HUDEP-2 (cell line): ENCODE measurements around the gene ERBB4.

Experiments used
- DNase-seq, 76 experiments: peaks; one replicate each; lab custom pipeline; 2025; ENCODE audit not compliant: unreplicated experiment in 76 of 76; lab: John Stamatoyannopoulos, UW

ERBB4 gene

GRCh38 chr2:211513446-211513845 lies 1025.2 kb downstream of the ERBB4 start:
- no peak for DNase-seq

- DNase-seq = no peak
Measured at GRCh38 chr2:211512806-211513205, 1025.8 kb downstream of the ERBB4 start.

- peak in 2 of 76 experiments; percentile 1 for DNase-seq
Measured at GRCh38 chr2:211503856-211504255, 1034.7 kb downstream of the ERBB4 start.

- DNase-seq = no peak
Measured at GRCh38 chr2:211503198-211503597, 1035.4 kb downstream of the ERBB4 start.

- no peak for DNase-seq
Measured at GRCh38 chr2:211498551-211499205, 1039.9 kb downstream of the ERBB4 start.

GRCh38 chr2:211495339-211495738 lies 1043.3 kb downstream of the ERBB4 start:
- no peak for DNase-seq

- no peak for DNase-seq
Measured at GRCh38 chr2:211494536-211494935, 1044.1 kb downstream of the ERBB4 start.

GRCh38 chr2:211494085-211494484 lies 1044.5 kb downstream of the ERBB4 start:
- DNase-seq = no peak

- DNase-seq = no peak
Measured at GRCh38 chr2:211487733-211488132, 1050.9 kb downstream of the ERBB4 start.

- no peak for DNase-seq
Measured at GRCh38 chr2:211479536-211480150, 1059.0 kb downstream of the ERBB4 start.

GRCh38 chr2:211477537-211478275 lies 1060.9 kb downstream of the ERBB4 start:
- no peak for DNase-seq

GRCh38 chr2:211473116-211473515 lies 1065.5 kb downstream of the ERBB4 start:
- DNase-seq = no peak

GRCh38 chr2:211469664-211470059 lies 1068.9 kb downstream of the ERBB4 start:
- DNase-seq = no peak

GRCh38 chr2:211468877-211469663 lies 1069.5 kb downstream of the ERBB4 start:
- DNase-seq = no peak

GRCh38 chr2:211468217-211468616 lies 1070.4 kb downstream of the ERBB4 start:
- peak in 1 of 76 experiments; percentile 1 for DNase-seq

- no peak for DNase-seq
Measured at GRCh38 chr2:211463397-211463796, 1075.2 kb downstream of the ERBB4 start.

- DNase-seq = no peak
Measured at GRCh38 chr2:211458974-211459373, 1079.6 kb downstream of the ERBB4 start.

GRCh38 chr2:211457325-211457724 lies 1081.3 kb downstream of the ERBB4 start:
- no peak for DNase-seq

- peak in 15 of 76 experiments; percentile 0 to 39 (median 9) for DNase-seq
Measured at GRCh38 chr2:211455216-211455841, 1083.3 kb downstream of the ERBB4 start.

GRCh38 chr2:211454679-211455078 lies 1083.9 kb downstream of the ERBB4 start:
- no peak for DNase-seq
